Peyer's patch (tissue), 4 donors: ENCODE results near the gene LRRC8C. TPM values are rescaled to one million over a fixed set of nuclear protein-coding genes. Genes with fewer than 3 reads are reported as not detected.

ENCODE experiments used
- DNase-seq, 3 donors: peaks; one replicate each; pipeline ENCODE4 v3.0.0-alpha.2; 2017 to 2019
- H3K27ac ChIP-seq, 4 donors: fragments of 200-600 bp; sonication (generic); one replicate each; pipeline ENCODE4 v1.5.1; 2016 to 2019
- H3K27me3 ChIP-seq, 2 donors: fragments of 200-600 bp; sonication (generic); one replicate each; pipeline ENCODE4 v1.5.1; 2019
- H3K36me3 ChIP-seq, 3 donors: fragments of 200-600 bp; sonication (generic); one replicate each; pipeline ENCODE4 v1.5.1; 2016 to 2019
- H3K4me1 ChIP-seq, 4 donors: fragments of 200-600 bp; sonication (generic); one replicate each; pipeline ENCODE4 v1.5.1; 2016 to 2019
- H3K4me3 ChIP-seq, 4 donors: fragments of 200-600 bp; sonication (generic); 1 replicate in 3 of 4; 2 replicates in 1 of 4; pipeline ENCODE4 v1.5.1; 2016 to 2019; ENCODE audit warnings: mild to moderate bottlenecking in 1 of 4
- H3K9me3 ChIP-seq, 4 donors: fragments of 200-600 bp; sonication (generic); one replicate each; pipeline ENCODE4 v1.5.1; 2016 to 2019; ENCODE audit warnings: mild to moderate bottlenecking in 1 of 4
- CTCF ChIP-seq, 6 experiments: fragments of 450-650 bp in 4 of 6; fragments of 200-600 bp in 2 of 6; sonication (generic) in 1 of 6; IDR thresholded peaks; one replicate each; pipeline ENCODE4 v1.5.1; 2017 to 2019; ENCODE audit warnings: antibody characterized with exemption in 6 of 6, mild to moderate bottlenecking in 3 of 6, moderate library complexity in 1 of 6
- POLR2A ChIP-seq, 2 donors: fragments of 450-650 bp; IDR thresholded peaks; one replicate each; pipeline ENCODE4 v1.5.1; 2017; ENCODE audit warnings: antibody characterized with exemption in 2 of 2, mild to moderate bottlenecking in 2 of 2, moderate library complexity in 2 of 2
- total RNA-seq, 4 donors: library from RNA; depleted of rRNA; stranded (reverse); fragments of >200 nt; gene quantifications; one replicate each; pipeline ENCODE4 v1.1.0, GENCODE V29; 2016

LRRC8C gene
- total RNA-seq, 4 donors from 2014 or later: 2.5 to 9.9 (median 4.0) TPM

- TF ChIP-seq POLR2A (IDR thresholded peaks at IDR 0.05) (no peak), CTCF (IDR thresholded peaks at IDR 0.05) (no peak)
- H3K4me1 ChIP-seq: peaks cover 0 to 9% (median 0%) of the 10 kb centered on the region in 4 donors
- H3K36me3 ChIP-seq: no peaks in the 10 kb centered on the region
- H3K4me3 ChIP-seq: no peak overlapping the region
- no peak for DNase-seq
- no peaks in the 10 kb centered on the region for H3K9me3 ChIP-seq
- H3K27me3 ChIP-seq: no peaks in the 10 kb centered on the region
- H3K27ac ChIP-seq: no peak overlapping the region
Measured at GRCh38 chr1:89728381-89728780, 95.5 kb downstream of the LRRC8C start.

- no peak overlapping the region for H3K4me3 ChIP-seq
- no peak overlapping the region for H3K27ac ChIP-seq
- H3K36me3 ChIP-seq: no peaks in the 10 kb centered on the region
- no peak for DNase-seq
- H3K9me3 ChIP-seq: no peaks in the 10 kb centered on the region
- H3K4me1 ChIP-seq: no peaks in the 10 kb centered on the region
- TF ChIP-seq CTCF (IDR thresholded peaks at IDR 0.05): no peak
- no peak for TF ChIP-seq POLR2A (IDR thresholded peaks at IDR 0.05)
- H3K27me3 ChIP-seq: no peaks in the 10 kb centered on the region
Measured at GRCh38 chr1:89732206-89732605, 99.3 kb downstream of the LRRC8C start.

GRCh38 chr1:89732643-89733222, 99.8 kb downstream of the LRRC8C start:
- Histone ChIP-seq H3K27ac (no peak overlapping the region), H3K27me3 (no peaks in the 10 kb centered on the region), H3K4me1 (no peaks in the 10 kb centered on the region), H3K4me3 (no peak overlapping the region), H3K9me3 (no peaks in the 10 kb centered on the region), H3K36me3 (no peaks in the 10 kb centered on the region)
- TF ChIP-seq CTCF (IDR thresholded peaks at IDR 0.05) (no peak), POLR2A (IDR thresholded peaks at IDR 0.05) (no peak)
- no peak for DNase-seq

- H3K9me3 ChIP-seq: no peaks in the 10 kb centered on the region
- no peak for DNase-seq
- no peak overlapping the region for H3K27ac ChIP-seq
- no peaks in the 10 kb centered on the region for H3K4me1 ChIP-seq
- H3K4me3 ChIP-seq: no peak overlapping the region
- H3K36me3 ChIP-seq: no peaks in the 10 kb centered on the region
- TF ChIP-seq CTCF (IDR thresholded peaks at IDR 0.05) (no peak), POLR2A (IDR thresholded peaks at IDR 0.05) (no peak)
- H3K27me3 ChIP-seq: no peaks in the 10 kb centered on the region
Measured at GRCh38 chr1:89733748-89734147, 100.8 kb downstream of the LRRC8C start.

- no peaks in the 10 kb centered on the region for H3K27me3 ChIP-seq
- DNase-seq: no peak
- TF ChIP-seq CTCF (IDR thresholded peaks at IDR 0.05): no peak
- no peak for TF ChIP-seq POLR2A (IDR thresholded peaks at IDR 0.05)
- H3K4me1 ChIP-seq: no peaks in the 10 kb centered on the region
- H3K9me3 ChIP-seq: no peaks in the 10 kb centered on the region
- no peak overlapping the region for H3K27ac ChIP-seq
- no peak overlapping the region for H3K4me3 ChIP-seq
- H3K36me3 ChIP-seq: no peaks in the 10 kb centered on the region
Measured at GRCh38 chr1:89734442-89734841, 101.5 kb downstream of the LRRC8C start.

GRCh38 chr1:89735479-89735878, 102.6 kb downstream of the LRRC8C start:
- Histone ChIP-seq H3K36me3 (no peaks in the 10 kb centered on the region), H3K27ac (no peak overlapping the region), H3K4me3 (no peak overlapping the region), H3K4me1 (no peaks in the 10 kb centered on the region), H3K9me3 (no peaks in the 10 kb centered on the region), H3K27me3 (no peaks in the 10 kb centered on the region)
- no peak for TF ChIP-seq POLR2A (IDR thresholded peaks at IDR 0.05)
- no peak for TF ChIP-seq CTCF (IDR thresholded peaks at IDR 0.05)
- no peak for DNase-seq
